Astrocyte of the spinal cord (primary cell): Measurements from ENCODE around the gene DCLK1.

Source experiments
- DNase-seq: peaks from one replicate; pipeline ENCODE4 v3.0.0; 2011; ENCODE audit warnings: low read depth, low spot score
- H3K4me3 ChIP-seq: 2 replicates; pipeline ENCODE4 v1.5.1; 2011; ENCODE audit warnings: low read depth, mild to moderate bottlenecking, low read length, moderate library complexity
- in situ Hi-C: cut with HindIII; loops from 2 replicates; pipeline ENCODE4 v1.10.0; 2017; ENCODE audit warnings: low sequenced_read_pairs
- TF ChIP-seq, protein P1 (sequence below): IDR thresholded peaks from 2 replicates; pipeline ENCODE4 v1.5.1; 2012; ENCODE audit warnings: low read depth, mild to moderate bottlenecking, low read length, inconsistent platforms

Gene DCLK1

GRCh38 chr13:35741657-35742056 lies 389.5 kb downstream of the DCLK1 start:
- DNase-seq: no peak
- H3K4me3 ChIP-seq: no peak overlapping the region
- TF ChIP-seq, protein P1, sequence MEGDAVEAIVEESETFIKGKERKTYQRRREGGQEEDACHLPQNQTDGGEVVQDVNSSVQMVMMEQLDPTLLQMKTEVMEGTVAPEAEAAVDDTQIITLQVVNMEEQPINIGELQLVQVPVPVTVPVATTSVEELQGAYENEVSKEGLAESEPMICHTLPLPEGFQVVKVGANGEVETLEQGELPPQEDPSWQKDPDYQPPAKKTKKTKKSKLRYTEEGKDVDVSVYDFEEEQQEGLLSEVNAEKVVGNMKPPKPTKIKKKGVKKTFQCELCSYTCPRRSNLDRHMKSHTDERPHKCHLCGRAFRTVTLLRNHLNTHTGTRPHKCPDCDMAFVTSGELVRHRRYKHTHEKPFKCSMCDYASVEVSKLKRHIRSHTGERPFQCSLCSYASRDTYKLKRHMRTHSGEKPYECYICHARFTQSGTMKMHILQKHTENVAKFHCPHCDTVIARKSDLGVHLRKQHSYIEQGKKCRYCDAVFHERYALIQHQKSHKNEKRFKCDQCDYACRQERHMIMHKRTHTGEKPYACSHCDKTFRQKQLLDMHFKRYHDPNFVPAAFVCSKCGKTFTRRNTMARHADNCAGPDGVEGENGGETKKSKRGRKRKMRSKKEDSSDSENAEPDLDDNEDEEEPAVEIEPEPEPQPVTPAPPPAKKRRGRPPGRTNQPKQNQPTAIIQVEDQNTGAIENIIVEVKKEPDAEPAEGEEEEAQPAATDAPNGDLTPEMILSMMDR: no peak
- in situ Hi-C loops: no loop called here

GRCh38 chr13:35736876-35737275 lies 394.3 kb downstream of the DCLK1 start:
- no peak for DNase-seq
- TF ChIP-seq, protein P1: no peak
- H3K4me3 ChIP-seq: no peak overlapping the region
- in situ Hi-C loops: no loop called here

- in situ Hi-C loops: no loop called here
- no peak for DNase-seq
- H3K4me3 ChIP-seq: no peak overlapping the region
- TF ChIP-seq, protein P1: no peak
Observed at GRCh38 chr13:35733827-35734226, 397.4 kb downstream of the DCLK1 start.

- H3K4me3 ChIP-seq: no peak overlapping the region
- no peak for DNase-seq
- in situ Hi-C loops: no loop called here
- TF ChIP-seq, protein P1: no peak
Observed at GRCh38 chr13:35732565-35732964, 398.6 kb downstream of the DCLK1 start.

DNA sequence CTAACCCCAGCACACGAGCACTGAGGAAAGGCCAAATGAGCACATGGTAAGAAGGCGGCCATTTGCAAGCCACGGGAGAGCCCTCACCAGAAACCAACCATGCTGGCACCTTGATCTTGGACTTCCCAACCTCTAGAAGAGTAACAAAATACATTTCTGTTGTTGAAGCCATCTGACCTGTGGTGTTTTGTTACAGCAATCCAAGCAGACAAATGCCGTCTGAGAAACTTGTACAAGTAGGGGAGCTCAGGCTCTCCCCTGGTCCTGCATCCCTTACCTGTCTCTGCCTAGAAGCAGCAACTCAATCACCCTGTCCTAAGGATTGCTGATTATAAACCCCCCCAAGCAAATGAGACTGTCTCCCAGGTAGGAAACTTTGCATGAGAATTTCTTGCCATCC lies 399.7 kb downstream of the DCLK1 start:
- no peak for DNase-seq
- TF ChIP-seq, protein P1: no peak
- in situ Hi-C loops: no loop called here
- H3K4me3 ChIP-seq: no peak overlapping the region

- in situ Hi-C loops: no loop called here
- H3K4me3 ChIP-seq: no peak overlapping the region
- no peak for DNase-seq
- TF ChIP-seq, protein P1: no peak
Observed at GRCh38 chr13:35729926-35730627, 401.1 kb downstream of the DCLK1 start.
